SK-N-SH (cell line): Measurements from ENCODE around the gene PAXX.

Experiments used
- EZH2phosphoT487 ChIP-seq: fragments of 200-600 bp; sonication (generic); IDR thresholded peaks from 2 replicates; pipeline ENCODE4 v1.6.1; 2017; ENCODE audit warnings: low read depth, mixed run types, mild to moderate bottlenecking, antibody characterized with exemption, moderate library complexity, borderline replicate concordance
- GABPA ChIP-seq: IDR thresholded peaks from 2 replicates; pipeline ENCODE4 v1.4.0; 2012; ENCODE audit warnings: low read depth, mild to moderate bottlenecking
- MXI1 ChIP-seq: IDR thresholded peaks from 2 replicates; pipeline ENCODE4 v1.6.1; 2012; ENCODE audit warnings: mild to moderate bottlenecking, low read depth, low read length, improper control_type of control experiment
- POLR2AphosphoS5 ChIP-seq: IDR thresholded peaks from 2 replicates; pipeline ENCODE4 v1.6.1; 2012; ENCODE audit warnings: low read depth, low read length
- RAD21 ChIP-seq: IDR thresholded peaks from 2 replicates; pipeline ENCODE4 v1.6.1; 2012; ENCODE audit warnings: mild to moderate bottlenecking, low read length
- TEAD4 ChIP-seq: IDR thresholded peaks from 2 replicates; pipeline ENCODE4 v1.4.0; 2012; ENCODE audit warnings: mild to moderate bottlenecking, borderline replicate concordance; ENCODE audit not compliant: insufficient read depth
- TF ChIP-seq, protein P1 (sequence below): fragments of 200-600 bp; sonication (generic); IDR thresholded peaks from 2 replicates; pipeline ENCODE4 v1.6.1; 2017; ENCODE audit warnings: antibody characterized with exemption, mild to moderate bottlenecking, moderate library complexity
- TF ChIP-seq, protein P2 (sequence below): fragments of 150-350 bp; IDR thresholded peaks from 2 replicates; pipeline ENCODE4 v1.6.1; 2017; ENCODE audit warnings: antibody characterized with exemption, low read length, low read depth, borderline replicate concordance
- TF ChIP-seq, protein P3 (sequence below): IDR thresholded peaks from 2 replicates; pipeline ENCODE4 v1.4.0; 2012; ENCODE audit warnings: low read depth, borderline replicate concordance

DNA sequence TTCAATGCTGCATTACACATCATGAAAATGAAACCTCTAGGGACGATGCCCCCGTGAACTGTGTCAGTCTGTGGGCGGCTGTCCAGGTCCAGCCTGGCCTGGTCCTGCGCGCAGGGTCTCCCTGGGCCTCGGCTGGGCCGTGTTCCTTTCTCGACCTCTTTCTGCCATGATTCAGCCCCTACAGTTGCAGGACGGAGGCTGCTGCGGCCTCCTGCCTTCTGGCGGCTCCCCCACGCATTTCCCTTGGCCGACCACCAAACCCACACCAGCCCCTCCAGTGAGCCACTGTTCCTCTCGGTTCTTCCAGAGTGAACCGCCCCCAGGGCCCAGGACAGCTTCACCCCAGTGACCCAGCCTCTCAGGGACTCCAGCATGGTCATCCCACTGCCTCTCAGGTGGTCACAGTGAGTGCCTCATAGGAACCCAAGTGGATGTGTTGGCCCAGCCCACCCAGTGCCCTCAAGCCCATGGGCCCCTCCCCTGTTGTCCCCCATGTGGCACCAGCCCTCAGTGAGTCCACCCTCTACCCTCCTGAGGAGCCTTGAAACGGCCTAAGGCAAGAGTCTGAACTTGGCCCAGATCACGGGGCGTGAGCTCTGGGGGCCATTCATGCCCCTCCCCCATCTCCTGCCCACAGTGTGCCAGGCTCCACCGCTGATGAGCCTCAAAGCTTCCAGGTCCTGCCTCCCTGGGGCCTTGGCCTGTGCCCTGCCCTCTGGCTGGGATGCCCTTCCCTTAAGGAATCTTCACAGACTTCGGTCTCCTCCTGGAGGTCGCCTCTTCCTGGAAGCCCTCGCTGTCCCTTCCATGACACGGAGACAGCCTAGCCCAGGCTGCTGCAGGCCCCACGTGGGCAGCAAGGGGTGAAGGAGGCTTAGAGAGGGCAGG is 14.1 kb downstream of the PAXX start:
- TF ChIP-seq GABPA (no peak), TEAD4 (no peak), EZH2phosphoT487 (no peak), POLR2AphosphoS5 (no peak), MXI1 (no peak), RAD21 (no peak)
- TF ChIP-seq, protein P1, sequence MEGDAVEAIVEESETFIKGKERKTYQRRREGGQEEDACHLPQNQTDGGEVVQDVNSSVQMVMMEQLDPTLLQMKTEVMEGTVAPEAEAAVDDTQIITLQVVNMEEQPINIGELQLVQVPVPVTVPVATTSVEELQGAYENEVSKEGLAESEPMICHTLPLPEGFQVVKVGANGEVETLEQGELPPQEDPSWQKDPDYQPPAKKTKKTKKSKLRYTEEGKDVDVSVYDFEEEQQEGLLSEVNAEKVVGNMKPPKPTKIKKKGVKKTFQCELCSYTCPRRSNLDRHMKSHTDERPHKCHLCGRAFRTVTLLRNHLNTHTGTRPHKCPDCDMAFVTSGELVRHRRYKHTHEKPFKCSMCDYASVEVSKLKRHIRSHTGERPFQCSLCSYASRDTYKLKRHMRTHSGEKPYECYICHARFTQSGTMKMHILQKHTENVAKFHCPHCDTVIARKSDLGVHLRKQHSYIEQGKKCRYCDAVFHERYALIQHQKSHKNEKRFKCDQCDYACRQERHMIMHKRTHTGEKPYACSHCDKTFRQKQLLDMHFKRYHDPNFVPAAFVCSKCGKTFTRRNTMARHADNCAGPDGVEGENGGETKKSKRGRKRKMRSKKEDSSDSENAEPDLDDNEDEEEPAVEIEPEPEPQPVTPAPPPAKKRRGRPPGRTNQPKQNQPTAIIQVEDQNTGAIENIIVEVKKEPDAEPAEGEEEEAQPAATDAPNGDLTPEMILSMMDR: no peak
- TF ChIP-seq, protein P2, sequence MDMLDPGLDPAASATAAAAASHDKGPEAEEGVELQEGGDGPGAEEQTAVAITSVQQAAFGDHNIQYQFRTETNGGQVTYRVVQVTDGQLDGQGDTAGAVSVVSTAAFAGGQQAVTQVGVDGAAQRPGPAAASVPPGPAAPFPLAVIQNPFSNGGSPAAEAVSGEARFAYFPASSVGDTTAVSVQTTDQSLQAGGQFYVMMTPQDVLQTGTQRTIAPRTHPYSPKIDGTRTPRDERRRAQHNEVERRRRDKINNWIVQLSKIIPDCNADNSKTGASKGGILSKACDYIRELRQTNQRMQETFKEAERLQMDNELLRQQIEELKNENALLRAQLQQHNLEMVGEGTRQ: no peak
- TF ChIP-seq, protein P3, sequence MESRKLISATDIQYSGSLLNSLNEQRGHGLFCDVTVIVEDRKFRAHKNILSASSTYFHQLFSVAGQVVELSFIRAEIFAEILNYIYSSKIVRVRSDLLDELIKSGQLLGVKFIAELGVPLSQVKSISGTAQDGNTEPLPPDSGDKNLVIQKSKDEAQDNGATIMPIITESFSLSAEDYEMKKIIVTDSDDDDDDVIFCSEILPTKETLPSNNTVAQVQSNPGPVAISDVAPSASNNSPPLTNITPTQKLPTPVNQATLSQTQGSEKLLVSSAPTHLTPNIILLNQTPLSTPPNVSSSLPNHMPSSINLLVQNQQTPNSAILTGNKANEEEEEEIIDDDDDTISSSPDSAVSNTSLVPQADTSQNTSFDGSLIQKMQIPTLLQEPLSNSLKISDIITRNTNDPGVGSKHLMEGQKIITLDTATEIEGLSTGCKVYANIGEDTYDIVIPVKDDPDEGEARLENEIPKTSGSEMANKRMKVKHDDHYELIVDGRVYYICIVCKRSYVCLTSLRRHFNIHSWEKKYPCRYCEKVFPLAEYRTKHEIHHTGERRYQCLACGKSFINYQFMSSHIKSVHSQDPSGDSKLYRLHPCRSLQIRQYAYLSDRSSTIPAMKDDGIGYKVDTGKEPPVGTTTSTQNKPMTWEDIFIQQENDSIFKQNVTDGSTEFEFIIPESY: no peak
